BJ (cell line): ENCODE results near the gene RPL12. TPM values are rescaled to one million over a fixed set of nuclear protein-coding genes. Genes with fewer than 3 reads are reported as not detected.

Experiments used
- CTCF ChIA-PET: fragments of 350-600 bp; formaldehyde crosslinking; extraction: SDS; loops from one replicate; lab custom pipeline; 2021; ENCODE audit warnings: antibody characterized with exemption, inconsistent platforms; lab: Yijun Ruan, JAX
- POLR2A ChIA-PET: fragments of 300-600 bp; sonication (Branson Sonifier 250); formaldehyde crosslinking; extraction: SDS; loops from one replicate; lab custom pipeline; 2021; ENCODE audit warnings: antibody characterized with exemption; lab: Charles Lee
- DNase-seq: peaks from one replicate; pipeline ENCODE4 v3.0.0-alpha.2; 2011; ENCODE audit warnings: low read depth
- H3K27me3 ChIP-seq: 2 replicates; pipeline ENCODE4 v1.6.0; 2011; ENCODE audit warnings: low read length; ENCODE audit not compliant: control insufficient read depth, insufficient read depth
- H3K36me3 ChIP-seq: 2 replicates; pipeline ENCODE4 v1.5.1; 2011; ENCODE audit warnings: low read length; ENCODE audit not compliant: control insufficient read depth, insufficient read depth
- H3K4me3 ChIP-seq: 2 replicates; pipeline ENCODE4 v1.5.1; 2011; ENCODE audit warnings: low read depth, mild to moderate bottlenecking, control low read depth, low read length
- polyA plus RNA-seq: library from polyadenylated mRNA; depleted of rRNA; stranded (reverse); fragments of >200 nt; gene quantifications from 2 replicates; pipeline ENCODE4 v1.2.3, GENCODE V29; 2011
- TF ChIP-seq, protein P1 (sequence below): IDR thresholded peaks from 2 replicates; pipeline ENCODE4 v1.5.1; 2011; ENCODE audit warnings: low read depth, mild to moderate bottlenecking, control low read depth, inconsistent platforms, low read length, moderate library complexity; ENCODE audit not compliant: insufficient read depth

RPL12 gene
- polyA plus RNA-seq, 1 experiment: 2,343 TPM

DNA sequence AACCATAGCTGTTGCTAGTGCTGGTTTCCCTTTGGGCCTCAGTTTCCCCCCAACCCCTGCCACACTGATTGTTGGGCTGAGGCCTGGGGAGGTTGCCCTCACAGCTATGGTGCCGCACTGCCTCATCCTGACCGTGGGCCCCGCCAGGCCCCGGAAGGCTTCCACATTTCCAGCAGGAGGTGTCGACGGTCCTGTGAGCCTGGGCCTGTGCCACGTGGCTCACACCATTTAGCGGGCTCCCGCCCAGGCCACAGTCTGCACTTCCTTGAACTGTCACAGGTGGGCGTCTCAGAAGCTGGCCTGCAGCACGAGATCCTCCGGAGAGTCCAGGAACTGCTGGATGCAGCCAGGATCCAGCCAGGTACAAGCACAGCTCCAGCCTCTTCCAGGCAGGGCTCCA lies 45.8 kb upstream of the RPL12 start:
- CTCF ChIA-PET: interaction anchor here (2.9 kb wide), 1 partner anchor 88 kb away, joined by 8 read pairs; no protein-coding TSS in a partner anchor
- POLR2A ChIA-PET: no interaction called here

DNA sequence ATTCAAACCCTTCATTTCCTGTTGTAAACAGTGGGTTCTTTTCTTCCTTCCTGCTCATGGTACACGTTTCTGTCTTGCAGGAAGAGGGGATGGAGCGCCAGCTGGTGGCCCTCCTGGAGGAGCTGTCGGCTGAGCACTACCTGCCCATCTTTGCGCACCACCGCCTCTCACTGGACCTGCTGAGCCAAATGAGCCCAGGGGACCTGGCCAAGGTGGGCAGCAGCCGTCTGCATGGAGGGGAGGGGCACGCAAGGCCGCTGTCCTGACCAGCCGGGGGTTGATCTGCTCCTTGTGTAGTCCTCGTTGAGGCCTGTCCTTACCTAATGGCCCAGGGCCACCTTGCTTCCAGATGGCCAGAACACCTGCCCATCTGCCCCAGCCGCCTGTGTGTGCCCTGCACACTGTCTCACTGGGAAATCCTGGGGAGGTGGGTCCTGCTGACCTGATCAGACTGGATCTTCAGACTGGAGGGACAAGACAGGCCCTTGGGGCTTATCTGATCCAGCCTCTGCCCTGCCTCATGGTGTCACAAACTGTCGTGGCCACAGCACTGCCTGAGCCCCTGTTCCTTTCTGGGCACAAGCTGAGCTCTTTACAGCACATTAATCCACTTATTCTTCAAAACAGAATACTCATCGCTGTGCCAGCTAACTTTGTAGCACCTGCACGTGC lies 44.8 kb upstream of the RPL12 start:
- CTCF ChIA-PET: interaction anchor here (1.3 to 2.9 kb wide), 2 partner anchors 89 to 92 kb away, joined by 3 to 8 read pairs; no protein-coding TSS in a partner anchor
- Histone ChIP-seq H3K27me3 (no peaks in the 10 kb centered on the region), H3K36me3 (peaks cover 24% of the 10 kb centered on the region), H3K4me3 (no peak overlapping the region)
- DNase-seq: no peak
- TF ChIP-seq, protein P1, sequence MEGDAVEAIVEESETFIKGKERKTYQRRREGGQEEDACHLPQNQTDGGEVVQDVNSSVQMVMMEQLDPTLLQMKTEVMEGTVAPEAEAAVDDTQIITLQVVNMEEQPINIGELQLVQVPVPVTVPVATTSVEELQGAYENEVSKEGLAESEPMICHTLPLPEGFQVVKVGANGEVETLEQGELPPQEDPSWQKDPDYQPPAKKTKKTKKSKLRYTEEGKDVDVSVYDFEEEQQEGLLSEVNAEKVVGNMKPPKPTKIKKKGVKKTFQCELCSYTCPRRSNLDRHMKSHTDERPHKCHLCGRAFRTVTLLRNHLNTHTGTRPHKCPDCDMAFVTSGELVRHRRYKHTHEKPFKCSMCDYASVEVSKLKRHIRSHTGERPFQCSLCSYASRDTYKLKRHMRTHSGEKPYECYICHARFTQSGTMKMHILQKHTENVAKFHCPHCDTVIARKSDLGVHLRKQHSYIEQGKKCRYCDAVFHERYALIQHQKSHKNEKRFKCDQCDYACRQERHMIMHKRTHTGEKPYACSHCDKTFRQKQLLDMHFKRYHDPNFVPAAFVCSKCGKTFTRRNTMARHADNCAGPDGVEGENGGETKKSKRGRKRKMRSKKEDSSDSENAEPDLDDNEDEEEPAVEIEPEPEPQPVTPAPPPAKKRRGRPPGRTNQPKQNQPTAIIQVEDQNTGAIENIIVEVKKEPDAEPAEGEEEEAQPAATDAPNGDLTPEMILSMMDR: 0 out of 2 replicates have a peak, but pooled peaks have one; percentile 3
- POLR2A ChIA-PET: no interaction called here

More for the DNA sequence above, 45.8 kb upstream of the RPL12 start:
- DNase-seq: no peak
- Histone ChIP-seq H3K4me3 (no peak overlapping the region), H3K36me3 (peaks cover 25% of the 10 kb centered on the region), H3K27me3 (no peaks in the 10 kb centered on the region)
- TF ChIP-seq, protein P1: no peak

DNA sequence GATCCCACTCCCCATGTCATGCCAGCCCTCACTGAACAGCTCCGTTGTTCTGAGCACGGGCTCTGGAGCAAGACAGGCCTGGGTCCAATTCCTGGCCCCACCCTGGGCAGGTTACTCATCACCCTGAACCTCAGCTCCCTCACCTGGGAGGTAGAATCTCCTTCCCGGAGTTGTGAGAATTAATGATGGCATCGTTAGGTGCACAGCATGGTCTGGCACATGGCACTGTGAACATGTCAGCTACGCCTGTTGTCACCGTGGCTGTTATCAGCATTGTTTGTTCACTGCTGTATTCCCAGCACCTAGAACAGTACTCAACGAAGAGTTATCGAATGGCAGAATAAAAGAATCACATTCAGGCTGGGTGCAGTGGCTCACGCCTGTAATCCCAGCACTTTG lies 43.1 kb upstream of the RPL12 start:
- ChIA-PET POLR2A (no interaction called here), CTCF (interaction anchor here (1.9 to 2.9 kb wide), 2 partner anchors 9 to 91 kb away, joined by 8 to 9 read pairs; no protein-coding TSS in a partner anchor)
- peaks cover 17% of the 10 kb centered on the region for H3K36me3 ChIP-seq
- H3K27me3 ChIP-seq: no peaks in the 10 kb centered on the region
- TF ChIP-seq, protein P1: no peak
- DNase-seq: no peak
- no peak overlapping the region for H3K4me3 ChIP-seq

DNA sequence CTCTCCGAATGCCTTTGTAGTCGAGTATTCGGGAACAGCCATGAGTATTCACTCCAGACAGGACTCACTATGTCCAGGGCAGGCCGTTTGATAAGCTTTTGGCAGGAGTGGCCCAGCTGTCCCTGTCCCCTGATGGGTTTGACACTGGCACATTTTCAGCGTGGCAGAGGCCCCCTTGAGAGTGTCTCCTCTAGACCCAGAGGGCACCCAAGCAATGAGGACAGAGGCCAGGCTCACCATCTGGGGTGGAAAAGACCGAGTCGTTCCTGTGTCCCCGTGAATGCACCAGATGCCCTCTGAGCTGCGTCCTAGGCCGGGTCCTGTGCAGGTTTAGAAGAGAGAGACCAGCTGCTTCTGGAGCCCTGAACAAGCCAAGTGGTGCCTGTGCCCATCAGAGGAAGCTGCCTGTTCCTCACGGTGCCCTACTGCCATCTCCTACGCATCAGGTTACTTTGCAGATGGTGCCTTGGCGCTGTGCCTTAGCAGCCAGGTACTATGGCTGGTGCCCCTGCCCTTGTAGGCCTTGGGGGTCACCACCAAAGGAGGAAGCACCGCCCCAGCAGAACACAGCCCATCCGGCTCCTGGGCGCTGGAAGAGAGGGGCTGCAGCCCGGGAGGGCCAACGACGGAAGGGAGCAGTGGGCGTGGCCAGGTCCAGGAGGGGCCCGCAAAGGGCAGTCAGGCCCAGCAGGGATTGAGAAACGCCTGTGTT lies 42.5 kb upstream of the RPL12 start:
- POLR2A ChIA-PET: no interaction called here

More for the DNA sequence above, 42.5 kb upstream of the RPL12 start:
- Histone ChIP-seq H3K27me3 (no peaks in the 10 kb centered on the region), H3K36me3 (peaks cover 19% of the 10 kb centered on the region), H3K4me3 (no peak overlapping the region)
- DNase-seq: no peak
- TF ChIP-seq, protein P1: no peak
- CTCF ChIA-PET: interaction anchor here (1.9 kb wide), 1 partner anchor 9 kb away, joined by 9 read pairs; no protein-coding TSS in a partner anchor
